GM21786 (cell line): ENCODE data around the gene B3GNT9.
"Not testable (repeated sequence)": the region's sequence is repeated elsewhere in the genome, so short reads cannot be mapped to it uniquely, and the experiment has no call there.

Experiments
- ATAC-seq: cut with Tn5 transposase; IDR thresholded peaks from one replicate; pipeline ENCODE4 v1.9.1; 2021; ENCODE audit not compliant: unreplicated experiment

Gene B3GNT9

DNA sequence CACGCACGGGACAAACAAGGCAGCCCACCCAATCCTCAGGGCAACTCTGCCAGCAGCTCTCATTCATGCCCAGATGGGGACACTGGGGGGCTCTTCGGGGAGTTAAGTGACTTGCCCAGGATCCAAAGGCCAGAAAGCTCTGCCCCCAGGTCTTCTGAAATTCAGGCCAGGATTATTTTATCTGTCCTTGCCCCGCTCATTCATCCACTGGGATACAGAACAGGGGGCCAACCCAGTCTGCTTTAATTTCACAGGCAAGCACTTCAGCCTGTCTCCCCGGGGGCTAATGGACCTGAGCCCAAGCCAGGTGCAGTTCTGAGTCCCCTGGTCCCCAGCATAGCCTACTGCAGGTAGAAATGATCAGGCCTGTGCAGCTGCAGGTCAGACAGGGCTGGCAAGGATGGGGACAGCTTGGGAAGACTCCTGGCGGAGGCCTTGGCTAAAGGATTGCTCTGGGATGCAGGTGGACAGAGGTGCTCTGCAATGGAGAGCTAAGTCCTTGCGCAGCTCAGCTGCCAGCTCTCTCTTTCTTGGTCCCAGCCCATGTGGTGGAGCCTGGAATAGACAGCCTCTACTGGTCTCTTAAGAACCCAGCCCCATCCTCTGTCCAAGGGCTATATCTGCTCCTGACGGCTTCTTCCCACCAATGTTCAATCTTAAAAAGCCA is 766 bp upstream of the B3GNT9 start:
- ATAC-seq: no peak

GRCh38 chr16:67150047-67150832 is 558 bp downstream of the B3GNT9 start:
- ATAC-seq: peak; percentile 29

- no peak for ATAC-seq
These were observed 1.3 kb downstream of the B3GNT9 start for GRCh38 chr16:67149276-67150046.

- no peak for ATAC-seq
These were observed 2.0 kb downstream of the B3GNT9 start for GRCh38 chr16:67148656-67149275.

DNA sequence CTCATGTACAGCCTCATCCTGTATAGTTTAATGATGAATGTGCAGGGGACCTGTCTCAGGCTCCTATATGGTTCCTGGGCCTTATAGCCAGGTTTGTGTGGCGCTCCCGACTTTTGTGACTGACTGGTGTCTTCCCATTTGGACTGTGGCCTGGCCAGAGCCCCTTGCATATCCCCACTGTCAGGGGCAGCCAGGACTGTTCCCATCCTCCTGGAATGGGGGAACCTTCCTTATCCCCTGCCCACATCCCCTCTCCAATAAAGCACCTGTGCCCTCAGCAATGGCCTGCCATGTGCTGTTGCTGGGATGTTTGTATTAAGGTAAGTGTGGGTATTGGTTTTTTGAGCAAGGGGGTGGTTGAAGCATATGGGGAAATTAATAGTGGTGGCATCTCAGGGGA is 2.6 kb downstream of the B3GNT9 start:
- no peak for ATAC-seq

GRCh38 chr16:67147437-67148140 is 3.2 kb downstream of the B3GNT9 start:
- no peak for ATAC-seq

- no peak for ATAC-seq
These were observed 4.1 kb downstream of the B3GNT9 start for GRCh38 chr16:67146523-67147357.

GRCh38 chr16:67145746-67146145 is 5.1 kb downstream of the B3GNT9 start:
- ATAC-seq: no peak

GRCh38 chr16:67144943-67145342 is 5.9 kb downstream of the B3GNT9 start:
- ATAC-seq: no peak

GRCh38 chr16:67142342-67142741 is 8.5 kb downstream of the B3GNT9 start:
- no peak for ATAC-seq

- ATAC-seq: no peak
These were observed 9.4 kb downstream of the B3GNT9 start for GRCh38 chr16:67141391-67141790.

DNA sequence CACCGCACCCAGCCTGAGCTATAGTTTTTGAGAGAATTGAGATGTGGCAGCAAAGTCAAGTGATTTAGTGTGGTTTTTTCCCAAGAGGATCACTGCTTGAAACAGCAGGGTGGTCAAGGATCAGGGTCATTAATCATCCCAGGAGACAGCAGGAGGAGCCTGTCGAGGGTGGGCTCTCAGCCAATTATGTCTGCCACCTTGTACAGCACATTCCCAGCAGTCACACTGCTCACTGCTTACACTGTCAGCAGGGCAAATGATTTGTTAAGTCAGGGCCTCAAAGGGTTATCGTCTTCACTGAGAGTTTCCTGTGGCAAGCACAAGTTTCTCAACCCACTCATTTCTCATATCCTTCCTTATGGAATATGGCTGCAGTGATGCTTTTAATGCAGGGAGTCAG is 13.2 kb downstream of the B3GNT9 start:
- no peak for ATAC-seq

DNA sequence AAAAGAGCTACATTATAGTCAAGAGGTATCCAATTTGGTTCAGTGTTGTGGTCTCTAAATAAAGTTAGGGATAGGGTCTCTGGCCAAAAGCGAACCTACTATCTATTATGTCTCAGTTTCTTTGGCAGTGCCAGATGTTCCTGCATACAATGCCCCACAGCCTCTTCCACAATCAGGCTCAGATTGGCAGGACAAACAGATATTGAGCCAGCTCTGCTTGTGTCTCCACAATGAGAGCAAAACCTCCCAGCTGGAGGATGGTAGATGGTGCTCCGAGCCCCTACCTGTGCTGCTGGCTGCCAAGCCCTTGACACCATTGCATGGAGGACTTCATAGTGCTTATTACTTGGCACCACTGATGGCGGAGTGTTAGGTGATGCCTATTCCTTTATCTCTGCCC is 21.4 kb downstream of the B3GNT9 start:
- no peak for ATAC-seq

- ATAC-seq: no peak
These were observed 21.9 kb downstream of the B3GNT9 start for GRCh38 chr16:67128887-67129286.

GRCh38 chr16:67128417-67128816 is 22.4 kb downstream of the B3GNT9 start:
- no peak for ATAC-seq

- not testable (repeated sequence) for ATAC-seq
These were observed 28.0 kb downstream of the B3GNT9 start for GRCh38 chr16:67122799-67123198.

GRCh38 chr16:67120025-67120424 is 30.8 kb downstream of the B3GNT9 start:
- ATAC-seq: no peak

GRCh38 chr16:67117716-67118115 is 33.1 kb downstream of the B3GNT9 start:
- no peak for ATAC-seq

- ATAC-seq: no peak
These were observed 34.1 kb downstream of the B3GNT9 start for GRCh38 chr16:67116388-67117311.
